Kidney epithelial cell (primary cell): Measurements from ENCODE around the gene MSMB. TPM values are rescaled to one million over a fixed set of nuclear protein-coding genes. Genes with fewer than 3 reads are reported as not detected.
A peak's percentile ranks its signal among the peaks of the same experiment; 100 is the strongest.

Experiments used
- DNase-seq: peaks from one replicate; pipeline ENCODE4 v3.0.0-alpha.2; 2010; ENCODE audit warnings: low read depth
- H3K27me3 ChIP-seq: 2 replicates; pipeline ENCODE4 v1.6.0; 2011; ENCODE audit warnings: low read length; ENCODE audit not compliant: control insufficient read depth, insufficient read depth
- H3K36me3 ChIP-seq: 2 replicates; pipeline ENCODE4 v1.5.1; 2011; ENCODE audit warnings: low read length; ENCODE audit not compliant: control insufficient read depth, insufficient read depth
- H3K4me3 ChIP-seq: 2 replicates; pipeline ENCODE4 v1.5.1; 2011; ENCODE audit warnings: low read depth, mild to moderate bottlenecking, control low read depth, low read length
- CTCF ChIP-seq: IDR thresholded peaks from 2 replicates; pipeline ENCODE4 v1.5.1; 2011; ENCODE audit warnings: mild to moderate bottlenecking, moderate library complexity, low read length, control low read depth, inconsistent platforms; ENCODE audit not compliant: insufficient read depth, poor library complexity, severe bottlenecking
- total RNA-seq: library from RNA; depleted of rRNA; stranded (reverse); fragments of >200 nt; gene quantifications from 2 replicates; pipeline ENCODE4 v1.2.3, GENCODE V29; 2015

MSMB gene
- total RNA-seq, 1 donor from 2014 or later: not detected

GRCh38 chr10:46042527-46042926, 3.5 kb downstream of the MSMB start:
- no peak for TF ChIP-seq CTCF
- DNase-seq: no peak
- no peaks in the 10 kb centered on the region for H3K27me3 ChIP-seq
- H3K4me3 ChIP-seq: no peak overlapping the region
- no peaks in the 10 kb centered on the region for H3K36me3 ChIP-seq

- no peak for TF ChIP-seq CTCF
- DNase-seq: no peak
- Histone ChIP-seq H3K36me3 (no peaks in the 10 kb centered on the region), H3K4me3 (no peak overlapping the region), H3K27me3 (no peaks in the 10 kb centered on the region)
These were observed 6.1 kb downstream of the MSMB start for GRCh38 chr10:46040004-46040403.

GRCh38 chr10:46037107-46037825, 8.8 kb downstream of the MSMB start:
- TF ChIP-seq CTCF: no peak
- H3K4me3 ChIP-seq: no peak overlapping the region
- H3K27me3 ChIP-seq: no peaks in the 10 kb centered on the region
- no peak for DNase-seq
- H3K36me3 ChIP-seq: no peaks in the 10 kb centered on the region

GRCh38 chr10:46035923-46036849, 9.9 kb downstream of the MSMB start:
- Histone ChIP-seq H3K4me3 (no peak overlapping the region), H3K36me3 (no peaks in the 10 kb centered on the region), H3K27me3 (no peaks in the 10 kb centered on the region)
- no peak for DNase-seq
- TF ChIP-seq CTCF: no peak

GRCh38 chr10:46033602-46034011, 12.5 kb downstream of the MSMB start:
- no peak for TF ChIP-seq CTCF
- H3K36me3 ChIP-seq: no peaks in the 10 kb centered on the region
- no peaks in the 10 kb centered on the region for H3K27me3 ChIP-seq
- peak; percentile 61 for DNase-seq
- no peak overlapping the region for H3K4me3 ChIP-seq
